Immature natural killer cell (primary cell): ENCODE measurements around the gene MYO7B. TPM values are rescaled to one million over a fixed set of nuclear protein-coding genes. Genes with fewer than 3 reads are reported as not detected.

Experiments
- DNase-seq, 3 donors: peaks; one replicate each; pipeline ENCODE4 v3.0.0; 2022; ENCODE audit warnings: mixed read lengths in 1 of 3
- H3K27ac Mint-ChIP-seq, 6 donors: one replicate each; pipeline ENCODE4 v1.8.0; 2020; ENCODE audit warnings: mixed read lengths in 6 of 6, mild to moderate bottlenecking in 5 of 6, inconsistent platforms in 4 of 6, moderate library complexity in 3 of 6
- H3K27me3 Mint-ChIP-seq, 3 donors: one replicate each; pipeline ENCODE4 v1.8.0; 2020 to 2021; ENCODE audit warnings: low read depth in 3 of 3, mild to moderate bottlenecking in 3 of 3, mixed read lengths in 3 of 3, moderate library complexity in 3 of 3, inconsistent platforms in 1 of 3
- H3K36me3 Mint-ChIP-seq, 3 donors: one replicate each; pipeline ENCODE4 v1.8.0; 2020; ENCODE audit warnings: mixed read lengths in 3 of 3, inconsistent platforms in 2 of 3, mild to moderate bottlenecking in 2 of 3
- H3K4me1 Mint-ChIP-seq, 2 donors: one replicate each; pipeline ENCODE4 v1.8.0; 2020; ENCODE audit warnings: inconsistent platforms in 2 of 2, mild to moderate bottlenecking in 2 of 2, mixed read lengths in 2 of 2, moderate library complexity in 1 of 2
- H3K4me3 Mint-ChIP-seq, 5 donors: one replicate each; pipeline ENCODE4 v1.8.0; 2020; ENCODE audit warnings: mild to moderate bottlenecking in 5 of 5, mixed read lengths in 5 of 5, inconsistent platforms in 3 of 5, moderate library complexity in 3 of 5
- H3K9me3 Mint-ChIP-seq, 6 donors: one replicate each; pipeline ENCODE4 v1.8.0; 2020; ENCODE audit warnings: mild to moderate bottlenecking in 6 of 6, mixed read lengths in 6 of 6, inconsistent platforms in 4 of 6, moderate library complexity in 3 of 6
- polyA plus RNA-seq, 3 donors: library from polyadenylated mRNA; unstranded; fragments of 300-500 nt; fragmentation: Illumina TruSeq; gene quantifications; one replicate each; pipeline ENCODE4 v1.2.3, GENCODE V29; 2021

Gene MYO7B
- polyA plus RNA-seq, 3 donors from 2014 or later, result 0.37 TPM; not detected in 2

GRCh38 chr2:127576433-127577207 is 41.1 kb downstream of the MYO7B start:
- no peaks in the 10 kb centered on the region for H3K36me3 Mint-ChIP-seq
- peaks cover 5 to 10% of the 10 kb centered on the region in 2 donors for H3K4me1 Mint-ChIP-seq
- H3K27ac Mint-ChIP-seq, result no peak overlapping the region
- peaks cover 0 to 3% (median 0%) of the 10 kb centered on the region in 3 donors for H3K27me3 Mint-ChIP-seq
- peak overlapping the region in 1 of 5 donors; percentile 27 for H3K4me3 Mint-ChIP-seq
- DNase-seq, result no peak
- no peaks in the 10 kb centered on the region for H3K9me3 Mint-ChIP-seq

GRCh38 chr2:127577208-127577475 is 41.7 kb downstream of the MYO7B start:
- peaks cover 5 to 10% of the 10 kb centered on the region in 2 donors for H3K4me1 Mint-ChIP-seq
- no peak for DNase-seq
- no peaks in the 10 kb centered on the region for H3K9me3 Mint-ChIP-seq
- H3K4me3 Mint-ChIP-seq, result no peak overlapping the region
- no peak overlapping the region for H3K27ac Mint-ChIP-seq
- H3K36me3 Mint-ChIP-seq, result no peaks in the 10 kb centered on the region
- H3K27me3 Mint-ChIP-seq, result no peaks in the 10 kb centered on the region

GRCh38 chr2:127577503-127577902 is 42.0 kb downstream of the MYO7B start:
- DNase-seq, result no peak
- Mint-ChIP-seq H3K4me1 (peaks cover 5 to 10% of the 10 kb centered on the region in 2 donors), H3K9me3 (no peaks in the 10 kb centered on the region), H3K27me3 (no peaks in the 10 kb centered on the region), H3K4me3 (no peak overlapping the region), H3K36me3 (no peaks in the 10 kb centered on the region), H3K27ac (no peak overlapping the region)

DNA sequence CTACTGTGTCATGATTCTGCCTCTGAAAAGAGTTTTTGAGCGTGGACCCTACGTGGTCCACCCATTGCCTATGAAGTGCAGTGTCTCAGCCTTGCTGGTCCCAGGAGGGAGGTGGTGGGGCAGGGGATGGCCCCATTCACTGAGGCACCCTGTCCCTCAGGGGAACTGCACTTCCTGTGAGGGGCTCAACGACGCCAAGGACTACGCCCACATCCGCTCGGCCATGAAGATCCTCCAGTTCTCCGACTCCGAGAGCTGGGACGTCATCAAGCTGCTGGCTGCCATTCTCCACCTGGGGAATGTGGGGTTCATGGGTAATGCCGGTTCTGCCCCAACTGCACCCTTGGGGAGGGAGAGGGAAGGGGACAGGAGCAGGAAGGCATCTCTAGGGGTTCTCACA is 42.5 kb downstream of the MYO7B start:
- peaks cover 5 to 10% of the 10 kb centered on the region in 2 donors for H3K4me1 Mint-ChIP-seq
- no peak for DNase-seq
- no peak overlapping the region for H3K4me3 Mint-ChIP-seq
- H3K27me3 Mint-ChIP-seq, result no peaks in the 10 kb centered on the region
- no peaks in the 10 kb centered on the region for H3K36me3 Mint-ChIP-seq
- no peak overlapping the region for H3K27ac Mint-ChIP-seq
- no peaks in the 10 kb centered on the region for H3K9me3 Mint-ChIP-seq

DNA sequence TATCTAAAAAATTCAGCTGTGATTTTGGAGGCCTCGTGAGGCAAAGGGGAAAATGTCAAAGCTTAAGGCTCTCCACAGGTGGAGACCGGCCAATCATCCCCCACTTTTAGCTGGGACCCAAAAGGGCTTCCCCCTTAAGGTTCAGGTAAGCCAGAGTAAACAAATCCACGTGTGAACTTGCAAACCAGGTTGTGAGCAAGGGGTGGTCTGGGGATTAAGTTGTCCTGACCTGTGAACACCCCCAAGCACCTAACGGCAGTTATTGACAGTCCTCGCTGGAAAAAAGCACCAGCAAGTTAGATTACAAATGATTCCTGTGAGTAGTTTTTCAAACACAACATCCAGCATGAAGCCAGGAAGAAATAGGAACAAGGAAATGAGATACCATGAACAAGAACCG is 42.9 kb downstream of the MYO7B start:
- Mint-ChIP-seq H3K4me3 (no peak overlapping the region), H3K4me1 (peaks cover 5 to 10% of the 10 kb centered on the region in 2 donors), H3K27ac (no peak overlapping the region), H3K27me3 (no peaks in the 10 kb centered on the region), H3K9me3 (no peaks in the 10 kb centered on the region), H3K36me3 (no peaks in the 10 kb centered on the region)
- DNase-seq, result no peak

DNA sequence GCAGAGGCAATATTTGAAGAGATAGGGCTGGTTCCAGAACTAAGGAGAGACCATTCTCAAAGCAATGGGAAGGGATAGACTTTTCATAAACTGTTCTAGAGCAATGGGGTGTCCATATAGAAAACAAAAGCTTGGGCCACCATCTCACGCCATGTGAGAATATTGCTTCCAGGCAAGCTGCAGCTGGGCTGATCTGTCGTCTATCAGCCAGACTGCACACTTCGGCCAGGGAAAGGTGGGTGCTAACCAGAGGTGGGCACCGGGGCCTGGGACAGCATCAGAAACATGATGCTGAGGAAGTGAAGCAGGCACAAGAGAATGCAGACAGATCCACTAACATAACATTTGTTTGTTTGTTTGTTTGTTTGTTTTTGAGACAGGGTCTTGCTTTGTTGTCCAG is 43.7 kb downstream of the MYO7B start:
- H3K9me3 Mint-ChIP-seq, result no peaks in the 10 kb centered on the region
- no peak for DNase-seq
- peaks cover 0 to 2% (median 1%) of the 10 kb centered on the region in 3 donors for H3K27me3 Mint-ChIP-seq
- peaks cover 5 to 10% of the 10 kb centered on the region in 2 donors for H3K4me1 Mint-ChIP-seq
- H3K4me3 Mint-ChIP-seq, result no peak overlapping the region
- H3K36me3 Mint-ChIP-seq, result no peaks in the 10 kb centered on the region
- H3K27ac Mint-ChIP-seq, result no peak overlapping the region

- Mint-ChIP-seq H3K27me3 (peaks cover 1 to 2% (median 2%) of the 10 kb centered on the region in 3 donors), H3K27ac (no peak overlapping the region), H3K9me3 (no peaks in the 10 kb centered on the region), H3K4me3 (no peak overlapping the region), H3K4me1 (peaks cover 1 to 2% of the 10 kb centered on the region in 2 donors), H3K36me3 (no peaks in the 10 kb centered on the region)
- DNase-seq, result no peak
These were observed 44.9 kb downstream of the MYO7B start for GRCh38 chr2:127580167-127581049.

DNA sequence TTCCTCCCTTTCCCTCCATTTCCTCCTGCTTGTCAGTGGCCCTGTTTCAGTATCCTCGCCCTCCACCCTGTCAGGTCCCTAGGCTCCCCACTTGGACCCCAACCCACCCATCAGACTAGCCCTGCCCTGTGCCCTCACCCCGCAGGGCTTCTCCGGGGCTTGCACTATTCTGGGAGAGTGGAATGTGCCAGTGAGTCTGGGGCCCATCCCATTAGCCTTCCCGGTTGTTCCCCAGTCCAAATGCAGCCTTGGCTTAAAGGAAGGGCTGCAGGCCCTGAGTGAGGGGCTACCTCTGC is 45.5 kb downstream of the MYO7B start:
- Mint-ChIP-seq H3K4me3 (no peak overlapping the region), H3K36me3 (no peaks in the 10 kb centered on the region), H3K27ac (no peak overlapping the region), H3K9me3 (no peaks in the 10 kb centered on the region), H3K4me1 (peaks cover 0 to 1% of the 10 kb centered on the region in 2 donors), H3K27me3 (peaks cover 1 to 2% (median 2%) of the 10 kb centered on the region in 3 donors)
- DNase-seq, result no peak

- H3K27ac Mint-ChIP-seq, result no peak overlapping the region
- H3K9me3 Mint-ChIP-seq, result no peaks in the 10 kb centered on the region
- no peak for DNase-seq
- H3K36me3 Mint-ChIP-seq, result no peaks in the 10 kb centered on the region
- peaks cover 0 to 1% of the 10 kb centered on the region in 2 donors for H3K4me1 Mint-ChIP-seq
- no peak overlapping the region for H3K4me3 Mint-ChIP-seq
- H3K27me3 Mint-ChIP-seq, result peaks cover 1 to 2% (median 2%) of the 10 kb centered on the region in 3 donors
These were observed 46.3 kb downstream of the MYO7B start for GRCh38 chr2:127581516-127582490.

GRCh38 chr2:127582863-127583861 is 47.7 kb downstream of the MYO7B start:
- DNase-seq, result no peak
- H3K27me3 Mint-ChIP-seq, result peaks cover 1 to 2% (median 2%) of the 10 kb centered on the region in 3 donors
- no peaks in the 10 kb centered on the region for H3K9me3 Mint-ChIP-seq
- no peaks in the 10 kb centered on the region for H3K36me3 Mint-ChIP-seq
- no peaks in the 10 kb centered on the region for H3K4me1 Mint-ChIP-seq
- H3K27ac Mint-ChIP-seq, result no peak overlapping the region
- H3K4me3 Mint-ChIP-seq, result no peak overlapping the region

DNA sequence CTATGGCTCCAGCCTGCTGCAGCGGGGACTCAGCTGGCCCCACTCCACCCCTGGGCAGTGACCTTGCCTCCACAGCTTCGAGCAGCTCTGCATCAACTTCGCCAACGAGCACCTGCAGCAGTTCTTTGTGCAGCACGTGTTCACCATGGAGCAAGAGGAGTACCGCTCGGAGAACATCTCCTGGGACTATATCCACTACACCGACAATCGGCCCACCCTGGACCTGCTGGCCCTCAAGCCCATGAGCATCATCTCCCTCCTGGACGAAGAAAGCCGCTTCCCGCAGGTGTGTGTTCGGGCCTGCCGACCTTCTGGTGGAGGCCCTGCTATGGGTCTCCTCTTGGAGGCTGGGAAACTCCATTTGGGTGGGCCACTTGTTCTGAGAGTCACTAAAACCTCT is 48.6 kb downstream of the MYO7B start:
- H3K27me3 Mint-ChIP-seq, result peaks cover 1 to 2% (median 2%) of the 10 kb centered on the region in 3 donors
- H3K4me3 Mint-ChIP-seq, result no peak overlapping the region
- no peaks in the 10 kb centered on the region for H3K9me3 Mint-ChIP-seq
- DNase-seq, result no peak
- no peaks in the 10 kb centered on the region for H3K36me3 Mint-ChIP-seq
- no peak overlapping the region for H3K27ac Mint-ChIP-seq
- no peaks in the 10 kb centered on the region for H3K4me1 Mint-ChIP-seq

- peaks cover 1 to 2% (median 2%) of the 10 kb centered on the region in 3 donors for H3K27me3 Mint-ChIP-seq
These were observed 49.1 kb downstream of the MYO7B start for GRCh38 chr2:127584516-127585033.

More at GRCh38 chr2:127584516-127585033, 49.1 kb downstream of the MYO7B start:
- H3K4me3 Mint-ChIP-seq, result no peak overlapping the region
- H3K27ac Mint-ChIP-seq, result no peak overlapping the region
- no peaks in the 10 kb centered on the region for H3K9me3 Mint-ChIP-seq
- no peak for DNase-seq
- no peaks in the 10 kb centered on the region for H3K36me3 Mint-ChIP-seq
- no peaks in the 10 kb centered on the region for H3K4me1 Mint-ChIP-seq
